SKM-1 treated with dmso at 0.1 percent for 144 hours (cell line): ENCODE measurements around the gene RADIL.
"Not testable (repeated sequence)": the region's sequence is repeated elsewhere in the genome, so short reads cannot be mapped to it uniquely, and the experiment has no call there.

ENCODE experiments used
- DNase-seq: peaks from one replicate; lab custom pipeline; 2025; ENCODE audit not compliant: unreplicated experiment; lab: John Stamatoyannopoulos, UW

RADIL gene

DNA sequence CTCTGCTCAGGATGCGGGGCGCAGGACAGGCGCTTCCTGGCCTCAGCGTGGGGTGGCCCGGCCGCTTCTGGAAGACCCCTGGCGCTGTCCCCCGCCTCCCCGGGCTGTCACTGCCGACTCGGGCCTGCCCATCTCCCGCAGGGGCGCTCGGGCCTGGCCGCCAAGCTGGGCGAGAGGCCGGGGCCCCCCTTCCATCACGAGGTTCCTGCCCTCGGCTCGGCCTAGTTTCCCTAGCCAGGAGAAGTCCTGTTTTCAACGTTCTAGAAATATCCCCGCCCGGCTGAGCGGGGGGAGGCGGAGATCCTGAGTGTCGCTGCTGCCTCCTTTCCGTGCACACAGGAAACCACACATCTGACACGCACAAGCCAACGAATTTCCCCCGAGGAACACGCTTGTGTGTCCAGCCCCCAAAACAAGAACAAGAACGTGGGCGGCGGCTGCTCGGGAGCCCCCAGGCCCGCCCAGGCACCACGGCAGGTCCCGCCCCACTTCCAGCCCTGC lies 74.4 kb downstream of the RADIL start:
- DNase-seq: no peak

DNA sequence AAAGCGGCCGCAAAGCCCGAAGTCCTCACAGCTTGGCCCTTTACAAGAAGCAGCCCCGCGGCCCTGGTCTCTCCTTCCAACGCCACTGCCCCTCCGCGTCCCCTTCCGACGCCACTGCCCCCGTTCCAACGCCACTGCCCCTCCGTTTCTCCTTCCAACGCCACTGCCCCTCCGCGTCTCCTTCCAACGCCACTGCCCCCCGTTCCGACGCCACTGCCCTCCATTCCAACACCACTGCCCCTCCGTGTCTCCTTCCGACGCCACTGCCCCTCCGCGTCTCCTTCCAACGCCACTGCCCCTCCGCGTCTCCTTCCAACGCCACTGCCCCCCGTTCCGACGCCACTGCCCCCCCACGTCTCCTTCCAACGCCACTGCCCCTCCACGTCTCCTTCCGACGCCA lies 75.0 kb downstream of the RADIL start:
- no peak for DNase-seq

- no peak for DNase-seq
Observed at GRCh38 chr7:4808026-4808425, 75.5 kb downstream of the RADIL start.

DNA sequence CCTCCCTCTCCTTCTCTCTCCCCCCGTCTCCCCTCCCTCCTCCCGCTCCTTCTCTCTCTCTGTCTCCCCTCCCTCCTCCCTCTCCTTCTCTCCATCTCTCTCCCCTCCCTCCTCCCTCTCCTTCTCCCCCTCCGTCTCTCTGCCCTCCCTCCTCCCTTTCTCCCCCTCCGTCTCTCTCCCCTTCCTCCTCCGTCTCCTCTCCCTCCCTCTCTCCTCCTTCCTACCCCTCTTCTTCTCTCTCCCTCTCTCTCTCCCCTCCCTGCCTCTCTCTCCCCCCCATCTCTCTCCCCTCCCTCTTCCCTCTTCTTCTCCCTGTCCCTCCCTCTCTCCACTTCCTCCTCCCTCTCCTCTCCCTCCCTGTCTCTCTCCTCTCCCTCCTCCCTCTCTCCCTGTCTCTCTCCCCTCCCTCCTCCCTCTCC lies 75.9 kb downstream of the RADIL start:
- DNase-seq: no peak

- no peak for DNase-seq
Observed at GRCh38 chr7:4806983-4807597, 76.4 kb downstream of the RADIL start.

- no peak for DNase-seq
Observed at GRCh38 chr7:4805984-4806300, 77.6 kb downstream of the RADIL start.

- no peak for DNase-seq
Observed at GRCh38 chr7:4805110-4805983, 78.2 kb downstream of the RADIL start.

GRCh38 chr7:4803397-4804241 lies 79.9 kb downstream of the RADIL start:
- DNase-seq: no peak

DNA sequence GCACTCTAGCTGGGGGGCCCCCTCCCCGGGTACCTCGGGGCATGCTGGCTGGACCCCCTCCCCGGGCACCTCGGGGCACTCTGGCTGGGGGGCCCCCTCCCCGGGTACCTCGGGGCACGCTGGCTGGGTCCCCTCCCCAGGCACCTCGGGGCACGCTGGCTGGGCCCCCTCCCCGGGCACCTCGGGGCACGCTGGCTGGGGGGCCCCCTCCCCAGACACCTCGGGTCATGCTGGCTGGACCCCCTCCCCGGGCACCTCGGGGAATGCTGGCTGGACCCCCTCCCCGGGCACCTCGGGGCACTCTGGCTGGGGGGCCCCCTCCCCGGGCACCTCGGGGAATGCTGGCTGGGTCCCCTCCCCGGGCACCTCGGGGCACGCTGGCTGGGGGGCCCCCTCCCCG lies 80.9 kb downstream of the RADIL start:
- not testable (repeated sequence) for DNase-seq

DNA sequence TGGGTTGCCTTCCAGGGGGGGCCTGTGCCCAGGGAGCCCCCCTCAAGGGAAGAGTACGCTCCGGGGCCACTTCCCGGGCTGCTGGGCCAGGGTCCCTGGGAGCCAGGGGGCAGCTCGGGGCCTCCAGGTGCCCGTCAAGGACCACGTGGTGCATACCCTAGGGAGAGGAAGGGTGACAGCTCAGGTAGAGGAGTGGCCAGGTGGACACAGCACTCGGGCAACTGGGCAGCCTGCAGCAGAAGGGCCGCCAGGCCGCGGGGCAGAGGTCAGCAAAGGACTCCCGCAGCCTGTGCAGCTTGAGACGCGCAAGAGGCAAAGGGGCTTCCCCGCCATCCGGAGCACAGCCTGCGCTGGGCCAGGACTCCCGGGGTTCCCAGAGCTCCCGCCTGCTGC lies 81.7 kb downstream of the RADIL start:
- no peak for DNase-seq

DNA sequence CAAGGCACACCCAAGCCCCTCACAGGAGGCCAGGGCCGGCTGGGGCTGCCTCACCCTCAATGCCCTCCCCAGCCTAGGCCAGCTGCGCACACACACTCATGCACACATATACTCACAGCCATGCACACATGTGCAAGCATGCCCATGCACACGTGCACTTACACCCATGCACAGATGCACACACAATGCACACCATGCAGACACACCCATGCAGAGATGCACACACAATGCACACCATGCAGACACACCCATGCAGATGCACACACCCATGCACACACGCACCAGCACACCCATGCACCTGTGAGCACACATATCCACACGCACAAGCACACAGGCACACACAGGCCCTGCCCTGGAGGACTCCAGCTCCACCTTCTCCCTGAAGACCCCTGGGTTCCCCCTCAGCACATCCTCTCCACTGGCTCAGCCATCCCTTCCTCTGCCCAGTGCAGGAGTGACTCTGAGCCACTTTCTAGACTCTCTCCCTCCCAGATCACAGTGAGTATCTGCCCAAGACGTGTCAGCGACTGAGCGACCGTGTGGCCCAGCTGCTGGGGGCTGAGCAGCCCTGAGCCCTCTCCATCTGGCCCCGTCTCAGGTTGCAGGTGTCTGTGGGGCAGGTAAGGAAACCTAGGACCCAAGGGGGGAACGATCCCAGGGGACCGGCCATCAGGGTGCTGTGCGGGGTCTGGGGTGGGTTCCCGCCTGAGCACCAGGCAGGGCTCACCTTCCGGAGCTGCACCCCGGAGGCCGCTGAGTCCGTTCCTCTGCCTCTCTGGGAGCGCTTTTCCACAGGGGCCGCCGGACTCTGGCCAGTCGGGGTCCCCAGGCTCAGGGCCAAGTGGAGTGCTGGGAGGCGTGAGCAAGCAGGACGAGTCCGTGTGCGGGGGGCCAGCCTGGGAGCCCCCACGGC lies 82.3 kb downstream of the RADIL start:
- no peak for DNase-seq

- no peak for DNase-seq
Observed at GRCh38 chr7:4800487-4800886, 83.0 kb downstream of the RADIL start.

DNA sequence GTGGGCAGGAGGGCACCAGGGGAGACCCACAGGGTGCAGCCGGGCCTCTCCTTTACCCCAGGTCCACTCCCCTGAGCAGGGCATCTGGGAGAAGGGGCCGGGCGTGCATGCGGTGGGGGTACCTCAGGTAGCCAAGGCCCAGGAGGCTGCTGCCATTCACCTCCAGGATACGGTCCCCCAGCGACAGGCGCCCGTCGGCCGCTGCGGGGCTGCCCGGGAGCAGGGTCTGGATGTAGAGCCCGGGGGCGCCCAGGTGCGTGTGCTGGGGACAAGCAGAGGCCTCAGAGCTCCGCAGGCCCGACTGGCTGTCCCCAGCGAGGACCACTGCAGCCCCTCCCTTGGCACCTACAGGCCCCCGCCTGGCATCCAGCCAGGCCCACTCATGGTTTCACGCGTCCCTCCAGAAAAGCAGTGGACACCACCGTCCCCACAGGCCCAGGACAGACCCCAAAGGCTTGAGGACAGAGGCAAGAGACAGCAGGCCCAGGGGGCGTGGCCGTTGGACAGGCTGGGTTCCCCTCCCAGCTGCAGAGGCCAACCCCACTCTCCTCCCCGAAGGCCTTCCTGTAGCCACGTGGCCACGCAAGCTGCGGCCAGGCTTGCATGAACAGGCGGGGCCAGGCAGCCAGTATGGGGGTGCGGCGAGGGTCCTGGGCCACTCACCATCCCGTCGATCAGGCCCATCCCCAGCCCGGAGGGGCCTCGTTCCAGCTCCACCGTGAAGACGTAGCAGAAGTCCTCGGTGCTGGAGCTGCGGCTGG lies 83.8 kb downstream of the RADIL start:
- no peak for DNase-seq

DNA sequence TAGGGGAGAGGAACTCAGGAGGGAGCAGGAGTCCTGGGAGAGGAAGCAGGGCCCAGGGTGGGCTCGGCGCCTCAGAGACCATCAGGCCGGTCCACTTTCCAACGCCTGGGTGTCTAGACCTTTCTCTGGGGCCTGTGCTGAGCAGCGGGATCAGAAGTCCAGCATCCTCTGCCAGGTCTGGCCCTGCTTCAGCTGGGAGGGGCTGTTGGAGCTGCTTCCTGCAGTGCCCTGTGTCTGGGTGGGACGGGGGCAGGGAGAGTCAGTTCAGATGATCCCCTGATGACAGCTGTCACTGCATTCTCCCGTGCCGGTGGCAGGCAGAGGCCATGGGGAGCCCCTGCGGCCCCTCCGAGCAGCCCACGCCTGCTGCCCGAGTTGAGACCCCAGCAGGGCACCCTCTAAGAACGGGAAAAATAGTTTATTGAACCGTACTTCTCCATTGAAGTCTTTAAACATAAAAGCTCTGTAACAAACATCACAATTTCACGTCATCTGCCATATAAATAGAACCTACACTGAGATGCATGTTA lies 84.7 kb downstream of the RADIL start:
- DNase-seq: no peak

DNA sequence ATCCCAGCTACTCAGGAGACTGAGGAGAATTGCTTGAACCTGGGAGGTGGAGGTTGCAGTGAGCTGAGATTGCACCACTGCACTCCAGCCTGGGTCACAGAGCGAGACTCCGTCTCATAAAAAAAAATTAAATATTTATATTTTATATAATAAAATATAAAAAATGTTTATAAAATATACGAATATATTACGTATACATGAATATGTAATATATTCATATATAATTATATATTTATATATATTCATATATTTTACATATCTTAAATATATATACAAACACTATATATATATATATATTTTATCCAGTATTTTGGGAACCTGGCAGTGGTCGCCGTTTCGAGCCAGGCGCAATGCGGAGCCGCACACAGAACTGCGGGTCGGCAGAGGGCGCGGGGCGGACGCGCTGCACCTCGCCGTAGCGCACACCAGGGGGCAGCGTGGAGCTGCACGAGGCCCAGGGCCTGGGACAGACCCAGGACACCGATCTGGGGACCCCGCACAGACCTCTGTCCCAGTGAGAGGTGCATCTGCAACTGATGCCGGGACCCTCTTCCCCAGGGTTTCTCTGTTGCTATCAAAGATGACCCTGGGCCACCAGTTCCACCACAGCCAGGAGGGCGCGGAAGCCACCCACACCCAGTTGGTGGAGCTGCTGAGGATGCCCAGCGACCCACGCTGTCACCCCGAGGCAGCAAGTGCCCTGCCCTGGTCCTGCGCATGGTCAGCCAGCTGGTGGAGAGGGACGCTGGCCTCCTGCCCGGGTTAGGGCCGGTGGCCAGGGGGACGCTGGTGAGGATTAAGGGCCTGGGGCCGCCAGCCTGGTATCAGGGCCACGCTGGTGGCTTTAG lies 85.4 kb downstream of the RADIL start:
- peak; percentile 28 for DNase-seq

GRCh38 chr7:4796453-4796852 lies 87.1 kb downstream of the RADIL start:
- no peak for DNase-seq

- no peak for DNase-seq
Observed at GRCh38 chr7:4794591-4795350, 88.7 kb downstream of the RADIL start.

DNA sequence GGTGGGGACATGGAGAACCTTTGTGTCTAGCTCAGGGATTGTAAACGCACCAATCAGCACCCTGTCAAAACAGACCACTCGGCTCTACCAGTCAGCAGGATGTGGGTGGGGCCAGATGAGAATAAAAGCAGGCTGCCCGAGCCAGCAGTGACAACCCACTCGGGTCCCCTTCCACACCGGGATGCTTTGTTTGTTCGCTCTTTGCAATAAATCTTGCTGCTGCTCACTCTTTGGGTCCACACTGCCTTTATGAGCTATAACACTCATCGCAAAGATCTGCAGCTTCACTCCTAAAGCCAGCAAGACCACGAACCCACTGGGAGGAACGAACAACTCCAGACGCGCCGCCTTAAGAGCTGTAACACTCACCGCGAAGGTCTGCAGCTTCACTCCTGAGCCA lies 89.3 kb downstream of the RADIL start:
- DNase-seq: not testable (repeated sequence)
